ENCODE measurements around the gene TPSD1. TPM values are rescaled to one million over a fixed set of nuclear protein-coding genes. Genes with fewer than 3 reads are reported as not detected.

Gene TPSD1
- total RNA-seq, 3 donors from 2014 or later (not counting 1 experiment from before 2014, with no cell fraction given), result 3.2 TPM; not detected in 2

DNA sequence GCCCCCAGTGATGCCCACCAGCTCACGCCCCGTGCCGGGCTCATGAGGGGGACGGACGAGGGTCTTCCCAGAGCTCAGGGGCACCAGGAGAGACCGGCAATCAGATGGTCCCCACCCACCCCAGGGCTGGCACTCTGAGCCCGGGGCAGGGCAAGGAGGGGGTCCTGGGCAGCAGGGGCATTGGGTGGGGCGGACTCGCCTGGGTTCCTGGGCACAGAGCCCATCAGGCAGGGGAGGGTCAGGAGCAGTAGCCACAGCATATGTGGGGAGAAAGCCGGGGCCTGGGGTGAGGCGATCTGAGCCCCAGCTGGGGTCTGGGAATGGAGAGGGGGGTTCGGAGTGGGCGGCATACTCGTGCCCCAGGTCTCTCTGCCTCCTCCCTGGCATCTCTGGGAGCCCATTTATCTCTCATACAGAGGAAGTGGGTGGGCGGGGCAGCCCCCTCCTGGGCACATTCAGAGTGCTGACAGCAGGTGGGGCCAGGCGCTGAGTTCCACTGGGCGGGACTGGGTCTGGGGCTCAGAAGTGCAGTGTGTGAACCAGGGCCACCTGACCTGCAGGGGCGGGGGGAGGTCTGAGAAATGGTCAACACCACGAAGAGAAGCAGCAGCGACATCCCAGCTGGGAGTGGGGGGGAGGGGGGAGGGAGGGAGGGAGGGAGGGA, 33.1 kb downstream of the TPSD1 start:
- DNase-seq, result peak in 1 of 2 donors; percentile 35
- H3K27ac ChIP-seq (ENCODE audit: low read length), result no peak overlapping the region
- Mint-ChIP-seq H3K4me3 (no peak overlapping the region), H3K9me3 (no peaks in the 10 kb centered on the region), H3K27ac (no peak overlapping the region), H3K4me1 (no peaks in the 10 kb centered on the region), H3K36me3 (no peaks in the 10 kb centered on the region), H3K27me3 (ENCODE audit: low read depth in 2 of 2) (peaks cover 24 to 35% of the 10 kb centered on the region in 2 donors)
- no peak for ATAC-seq
- 54% methylated on average over 17 of the region's 20 CpGs for WGBS (ENCODE audit: insufficient coverage)
- H3K27me3 ChIP-seq (ENCODE audit: control insufficient read depth, insufficient read depth, low read length), result peaks cover 8% of the 10 kb centered on the region
- H3K4me3 ChIP-seq (ENCODE audit: low read length), result no peak overlapping the region
- no peak for TF ChIP-seq CTCF (IDR thresholded peaks at IDR 0.05)
- peaks cover 5% of the 10 kb centered on the region for H3K4me1 ChIP-seq (ENCODE audit: control insufficient read depth, insufficient read depth, low read length)
- no peaks in the 10 kb centered on the region for H3K9me3 ChIP-seq (ENCODE audit: control insufficient read depth, insufficient read depth, low read length)
- intact Hi-C loops (cut with micrococcal nuclease), result no loop called here
- no peaks in the 10 kb centered on the region for H3K36me3 ChIP-seq (ENCODE audit: control insufficient read depth, insufficient read depth, low read length)

GRCh38 chr16:1289477-1289866, 33.6 kb downstream of the TPSD1 start:
- H3K4me3 Mint-ChIP-seq, result no peak overlapping the region
- no peaks in the 10 kb centered on the region for H3K4me1 Mint-ChIP-seq
- Histone ChIP-seq H3K9me3 (ENCODE audit: control insufficient read depth, insufficient read depth, low read length) (no peaks in the 10 kb centered on the region), H3K4me1 (ENCODE audit: control insufficient read depth, insufficient read depth, low read length) (peaks cover 5% of the 10 kb centered on the region), H3K4me3 (ENCODE audit: low read length) (no peak overlapping the region), H3K36me3 (ENCODE audit: control insufficient read depth, insufficient read depth, low read length) (no peaks in the 10 kb centered on the region), H3K27me3 (ENCODE audit: control insufficient read depth, insufficient read depth, low read length) (peaks cover 8% of the 10 kb centered on the region), H3K27ac (ENCODE audit: low read length) (no peak overlapping the region)
- DNase-seq (no peak), ATAC-seq (no peak)
- intact Hi-C loops (cut with micrococcal nuclease), result no loop called here
- H3K9me3 Mint-ChIP-seq, result no peaks in the 10 kb centered on the region
- 11% methylated on average over 16 of the region's 17 CpGs for WGBS (ENCODE audit: insufficient coverage)
- TF ChIP-seq CTCF (IDR thresholded peaks at IDR 0.05), result no peak
- peaks cover 29 to 40% of the 10 kb centered on the region in 2 donors for H3K27me3 Mint-ChIP-seq (ENCODE audit: low read depth in 2 of 2)
- no peak overlapping the region for H3K27ac Mint-ChIP-seq
- H3K36me3 Mint-ChIP-seq, result no peaks in the 10 kb centered on the region

GRCh38 chr16:1290063-1290501, 34.2 kb downstream of the TPSD1 start:
- H3K36me3 ChIP-seq (ENCODE audit: control insufficient read depth, insufficient read depth, low read length), result no peaks in the 10 kb centered on the region
- Mint-ChIP-seq H3K4me1 (no peaks in the 10 kb centered on the region), H3K36me3 (no peaks in the 10 kb centered on the region), H3K27me3 (ENCODE audit: low read depth in 2 of 2) (peaks cover 31 to 42% of the 10 kb centered on the region in 2 donors), H3K27ac (no peak overlapping the region), H3K4me3 (no peak overlapping the region), H3K9me3 (no peaks in the 10 kb centered on the region)
- intact Hi-C loops (cut with micrococcal nuclease), result no loop called here
- no peak overlapping the region for H3K27ac ChIP-seq (ENCODE audit: low read length)
- 19% methylated on average over 21 of the region's 22 CpGs for WGBS (ENCODE audit: insufficient coverage)
- H3K9me3 ChIP-seq (ENCODE audit: control insufficient read depth, insufficient read depth, low read length), result no peaks in the 10 kb centered on the region
- H3K27me3 ChIP-seq (ENCODE audit: control insufficient read depth, insufficient read depth, low read length), result peaks cover 8% of the 10 kb centered on the region
- ATAC-seq (peak in 1 of 3 donors; percentile 44), DNase-seq (no peak)
- TF ChIP-seq CTCF (IDR thresholded peaks at IDR 0.05), result no peak
- no peak overlapping the region for H3K4me3 ChIP-seq (ENCODE audit: low read length)
- peaks cover 5% of the 10 kb centered on the region for H3K4me1 ChIP-seq (ENCODE audit: control insufficient read depth, insufficient read depth, low read length)
